Transverse colon (tissue), 4 donors: Measurements from ENCODE around the gene HCFC1. TPM values are rescaled to one million over a fixed set of nuclear protein-coding genes. Genes with fewer than 3 reads are reported as not detected.

ENCODE experiments used
- DNase-seq: peaks from one replicate; pipeline ENCODE4 v3.0.0-alpha.2; 2019
- H3K27ac ChIP-seq, 4 donors: fragments of 200-600 bp; sonication (generic); 2 replicates each; pipeline ENCODE4 v1.5.1; 2016 to 2018; ENCODE audit warnings: inconsistent platforms in 4 of 4
- H3K27me3 ChIP-seq: fragments of 200-600 bp; sonication (generic); 2 replicates; pipeline ENCODE4 v1.5.1; 2017; ENCODE audit warnings: inconsistent platforms
- H3K36me3 ChIP-seq, 4 donors: fragments of 200-600 bp; sonication (generic); 2 replicates each; pipeline ENCODE4 v1.5.1; 2017 to 2019; ENCODE audit warnings: inconsistent platforms in 4 of 4
- H3K4me1 ChIP-seq, 4 donors: fragments of 200-600 bp; sonication (generic); 2 replicates each; pipeline ENCODE4 v1.5.1; 2017 to 2020; ENCODE audit warnings: inconsistent platforms in 4 of 4
- H3K4me3 ChIP-seq, 4 donors: fragments of 200-600 bp; sonication (generic); 1 replicate in 1 of 4; 2 replicates in 3 of 4; pipeline versions ENCODE4 v1.5.1 to v1.6.1; 2017 to 2019; ENCODE audit warnings: inconsistent platforms in 4 of 4
- H3K9me3 ChIP-seq, 2 donors: fragments of 200-600 bp; sonication (generic); 2 replicates each; pipeline ENCODE4 v1.5.1; 2017 to 2019; ENCODE audit warnings: inconsistent platforms in 2 of 2
- EP300 ChIP-seq: sonication (generic); formaldehyde crosslinking; IDR thresholded peaks from one replicate; pipeline ENCODE4 v1.6.1; 2017; ENCODE audit warnings: antibody characterized with exemption, low read depth
- POLR2A ChIP-seq: fragments of 450-650 bp; IDR thresholded peaks from one replicate; pipeline ENCODE4 v1.6.1; 2016; ENCODE audit warnings: antibody characterized with exemption, mild to moderate bottlenecking, moderate library complexity
- POLR2AphosphoS5 ChIP-seq, 3 donors: sonication (generic); formaldehyde crosslinking; IDR thresholded peaks; one replicate each; pipeline ENCODE4 v1.6.1; 2016; ENCODE audit warnings: antibody characterized with exemption in 3 of 3
- WGBS, 2 donors: methylation state at CpG; one replicate each; pipeline ENCODE4 v1.1.5; 2018; ENCODE audit warnings: low coverage in 1 of 2; 5-methylcytosine and 5-hydroxymethylcytosine counted together
- in situ Hi-C, 4 donors: fragments of 200-750 bp; cut with MboI; loops; one replicate each; pipeline versions ENCODE4 v1.15.0 to v1.15.1; 2017; ENCODE audit warnings: low sequenced_read_pairs in 3 of 4, low pct_ligation_motif_present in 1 of 4, low pct_unique_long_range_greater_than_20kb in 1 of 4
- intact Hi-C: fragments of 100-400 bp; cut with DNase I; formaldehyde crosslinking; loops from one replicate; pipeline ENCODE4 v1.15.1; 2023; ENCODE audit warnings: low total_unique reads
- total RNA-seq, 4 donors: library from RNA; depleted of rRNA; stranded (reverse); fragments of >200 nt; gene quantifications; one replicate each; pipeline ENCODE4 v1.1.0, GENCODE V29; 2016
- TF ChIP-seq, protein P1 (sequence below), 5 experiments: fragments of 200-600 bp in 3 of 5; fragments of 450-650 bp in 2 of 5; sonication (generic) in 3 of 5; IDR thresholded peaks; 1 replicate in 2 of 5; 2 replicates in 3 of 5; pipeline ENCODE4 v1.5.1; 2016 to 2017; ENCODE audit warnings: antibody characterized with exemption in 5 of 5, inconsistent platforms in 3 of 5, mild to moderate bottlenecking in 2 of 5, moderate library complexity in 1 of 5

Gene HCFC1
- total RNA-seq, 4 donors from 2014 or later = 34.0 to 68.5 (median 49.8) TPM

DNA sequence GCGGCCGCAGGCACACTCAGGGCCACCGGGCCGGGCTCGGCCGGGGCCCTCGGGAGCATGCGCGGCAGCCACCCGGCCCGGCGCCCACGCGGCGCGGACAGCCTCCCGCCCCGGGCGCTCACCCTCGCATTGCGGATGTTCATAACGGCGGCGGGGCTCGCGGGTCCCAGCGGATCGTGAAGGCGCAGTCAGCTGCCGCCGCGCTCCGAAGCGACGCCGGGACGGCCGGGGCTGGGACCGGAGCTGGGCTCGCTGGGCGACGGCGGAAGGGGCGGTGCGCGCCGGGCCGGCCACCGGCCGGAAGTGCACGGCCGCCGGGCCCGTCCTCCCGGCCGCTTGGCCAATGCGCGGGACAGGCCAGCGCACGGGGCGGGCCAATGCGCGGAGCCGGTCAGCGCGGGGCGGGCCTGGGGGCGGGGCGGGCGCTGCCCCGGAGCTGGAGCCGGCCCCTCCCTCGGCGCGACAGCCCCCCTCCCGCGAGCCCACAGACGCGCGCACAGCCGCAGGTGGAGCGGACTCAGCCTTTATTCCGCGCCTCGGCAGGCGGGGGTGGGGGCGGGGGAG is 36.8 kb downstream of the HCFC1 start, which contains the start of gene NAA10:
Gene NAA10, minus strand, starts transcription at position 276 of the 564 bp plus-strand sequence. Its CDS starts 133 bp downstream, at position 143.
- Histone ChIP-seq H3K36me3 (no peaks in the 10 kb centered on the region), H3K27ac (peak within 1 kb of the TSS; percentile 68 to 87 (median 72)), H3K4me1 (peaks cover 3 to 15% (median 9%) of the 10 kb centered on the region in 4 donors), H3K4me3 (peak within 1 kb of the TSS; percentile 50 to 88 (median 75)), H3K9me3 (no peaks in the 10 kb centered on the region), H3K27me3 (no peaks in the 10 kb centered on the region)
- 52% methylated on average over 29 of the region's 87 CpGs; no CpG with 5 or more reads in 1 of the 2 donors for WGBS, 2 donors
- TF ChIP-seq POLR2AphosphoS5 (IDR thresholded peaks at IDR 0.05) = peak in 2 of 3 donors; percentile 15 to 49
- no peak for TF ChIP-seq EP300
- no peak for TF ChIP-seq POLR2A
- TF ChIP-seq, protein P1, sequence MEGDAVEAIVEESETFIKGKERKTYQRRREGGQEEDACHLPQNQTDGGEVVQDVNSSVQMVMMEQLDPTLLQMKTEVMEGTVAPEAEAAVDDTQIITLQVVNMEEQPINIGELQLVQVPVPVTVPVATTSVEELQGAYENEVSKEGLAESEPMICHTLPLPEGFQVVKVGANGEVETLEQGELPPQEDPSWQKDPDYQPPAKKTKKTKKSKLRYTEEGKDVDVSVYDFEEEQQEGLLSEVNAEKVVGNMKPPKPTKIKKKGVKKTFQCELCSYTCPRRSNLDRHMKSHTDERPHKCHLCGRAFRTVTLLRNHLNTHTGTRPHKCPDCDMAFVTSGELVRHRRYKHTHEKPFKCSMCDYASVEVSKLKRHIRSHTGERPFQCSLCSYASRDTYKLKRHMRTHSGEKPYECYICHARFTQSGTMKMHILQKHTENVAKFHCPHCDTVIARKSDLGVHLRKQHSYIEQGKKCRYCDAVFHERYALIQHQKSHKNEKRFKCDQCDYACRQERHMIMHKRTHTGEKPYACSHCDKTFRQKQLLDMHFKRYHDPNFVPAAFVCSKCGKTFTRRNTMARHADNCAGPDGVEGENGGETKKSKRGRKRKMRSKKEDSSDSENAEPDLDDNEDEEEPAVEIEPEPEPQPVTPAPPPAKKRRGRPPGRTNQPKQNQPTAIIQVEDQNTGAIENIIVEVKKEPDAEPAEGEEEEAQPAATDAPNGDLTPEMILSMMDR (IDR thresholded peaks at IDR 0.05) = no peak
- in situ Hi-C loops (loop anchor here in 1 of 4 donors (25.0 kb wide), 2 partner anchors 148 to 973 kb away; partner anchors contain the start of genes IDH3G, SRPK3 and SSR4), intact Hi-C loops (no loop called here)
- DNase-seq = peak; percentile 81

DNA sequence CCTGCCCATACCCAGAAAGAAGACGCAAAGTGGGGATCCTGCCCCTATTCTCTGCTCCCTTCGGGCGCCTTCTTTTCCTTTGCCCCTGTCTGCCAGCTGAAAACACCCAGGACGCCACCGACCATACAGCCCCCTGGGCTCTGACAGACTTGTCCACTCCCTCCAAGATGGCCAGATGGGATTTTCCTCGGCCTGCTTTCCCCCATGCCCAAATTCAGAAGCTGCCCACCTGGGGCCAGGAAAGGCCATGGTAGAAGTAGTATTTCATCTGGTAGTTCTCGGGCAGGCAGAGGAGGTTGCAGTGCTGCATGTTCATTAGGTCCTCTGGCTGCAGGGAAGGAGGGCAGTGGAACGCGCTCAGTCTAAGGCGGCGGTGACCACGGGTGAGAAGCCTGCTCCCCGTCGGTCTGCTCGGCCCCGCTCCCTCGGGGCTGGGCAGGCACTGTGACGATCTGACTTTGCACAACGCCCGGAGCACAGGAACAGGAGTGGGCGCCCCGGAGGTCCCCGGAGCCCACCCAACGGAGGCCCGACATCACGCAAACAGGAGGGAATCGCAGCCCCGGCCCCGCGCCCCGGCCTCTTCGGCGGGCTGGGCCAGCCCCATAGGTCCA is 37.4 kb downstream of the HCFC1 start:
- H3K4me1 ChIP-seq = peaks cover 3 to 19% (median 10%) of the 10 kb centered on the region in 4 donors
- H3K4me3 ChIP-seq = peak overlapping the region; percentile 50 to 88 (median 75)
- intact Hi-C loops (no loop called here), in situ Hi-C loops (loop anchor here in 1 of 4 donors (25.0 kb wide), 2 partner anchors 147 to 972 kb away; partner anchors contain the start of genes IDH3G, SRPK3 and SSR4)
- no peaks in the 10 kb centered on the region for H3K36me3 ChIP-seq
- no peaks in the 10 kb centered on the region for H3K27me3 ChIP-seq
- DNase-seq = no peak
- no peaks in the 10 kb centered on the region for H3K9me3 ChIP-seq
- WGBS, 2 donors = 30 to 34% methylated on average over 2 to 19 of the region's 33 CpGs
- H3K27ac ChIP-seq = peak overlapping the region; percentile 68 to 87 (median 72)
- TF ChIP-seq POLR2AphosphoS5 (IDR thresholded peaks at IDR 0.05) (no peak), POLR2A (no peak), EP300 (no peak)
- TF ChIP-seq, protein P1 (IDR thresholded peaks at IDR 0.05) = no peak

DNA sequence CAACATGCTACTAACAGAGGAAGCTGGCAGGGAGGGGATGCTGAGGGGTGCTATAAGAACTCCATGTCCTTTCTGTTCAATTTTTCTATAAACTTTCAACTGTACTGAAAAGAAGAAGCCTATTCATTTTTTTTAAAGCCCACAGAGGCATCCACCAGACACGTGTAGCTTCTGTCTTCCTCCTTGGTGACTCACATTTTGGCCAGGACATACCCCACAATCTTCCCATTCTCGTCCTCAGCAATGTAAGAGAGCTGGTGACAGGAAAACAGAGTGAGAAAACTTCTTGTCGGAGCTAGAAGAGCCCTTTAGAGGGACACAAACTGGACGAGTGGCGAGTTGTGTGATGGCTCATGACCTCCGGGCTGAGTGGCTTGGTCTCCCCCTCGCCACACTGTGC is 37.9 kb downstream of the HCFC1 start:
- in situ Hi-C loops = loop anchor here in 1 of 4 donors (25.0 kb wide), 2 partner anchors 146 to 971 kb away; partner anchors contain the start of genes IDH3G, SRPK3 and SSR4
- TF ChIP-seq POLR2AphosphoS5 (IDR thresholded peaks at IDR 0.05) = no peak
- TF ChIP-seq, protein P1 (IDR thresholded peaks at IDR 0.05) = no peak
- WGBS, 2 donors = 33 to 43% methylated on average over 3 to 7 of the region's 7 CpGs
- Histone ChIP-seq H3K27ac (peak overlapping the region in 3 of 4 donors; percentile 68 to 87 (median 73)), H3K36me3 (no peaks in the 10 kb centered on the region), H3K4me1 (peaks cover 3 to 24% (median 15%) of the 10 kb centered on the region in 4 donors), H3K4me3 (peak overlapping the region in 3 of 4 donors; percentile 70 to 88 (median 80)), H3K9me3 (no peaks in the 10 kb centered on the region), H3K27me3 (no peaks in the 10 kb centered on the region)
- DNase-seq = no peak
- intact Hi-C loops = no loop called here

DNA sequence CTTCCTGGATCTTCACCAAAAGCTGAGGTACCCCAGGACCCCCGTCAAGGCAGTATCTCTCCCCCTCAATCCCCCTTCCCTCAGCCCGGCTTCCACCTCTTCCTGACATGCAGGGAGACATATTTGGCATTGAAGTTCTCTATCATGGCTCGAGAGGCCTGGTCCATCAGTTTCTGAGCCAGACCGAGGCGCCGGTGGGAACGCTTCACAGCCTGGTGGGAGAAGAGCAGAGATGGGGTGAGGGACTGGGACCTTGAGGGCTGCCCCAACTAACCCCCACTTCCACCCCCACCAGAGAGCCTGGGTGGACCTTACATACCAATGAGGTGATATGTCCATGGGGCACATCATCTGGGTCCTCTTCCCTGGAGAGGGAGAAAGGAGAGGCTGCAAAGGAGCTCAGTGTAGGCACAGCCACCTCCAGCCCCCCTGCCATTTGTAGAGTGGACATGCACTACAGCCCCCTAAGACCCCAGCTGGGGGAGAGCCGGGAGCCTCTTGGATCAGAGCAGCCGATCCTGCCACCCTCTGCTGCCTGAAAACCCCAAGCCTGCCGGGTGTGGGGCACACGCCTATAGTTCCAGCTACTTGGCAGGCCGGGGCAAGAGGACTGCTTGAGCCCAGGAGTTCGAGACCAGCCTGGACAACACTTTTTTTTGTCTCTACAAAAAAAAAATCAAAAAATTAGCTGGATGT is 39.2 kb downstream of the HCFC1 start:
- DNase-seq = no peak

More for the DNA sequence above, 39.2 kb downstream of the HCFC1 start:
- TF ChIP-seq EP300 (no peak), POLR2AphosphoS5 (IDR thresholded peaks at IDR 0.05) (no peak), POLR2A (no peak)
- TF ChIP-seq, protein P1 (IDR thresholded peaks at IDR 0.05) = no peak
- Histone ChIP-seq H3K9me3 (no peaks in the 10 kb centered on the region), H3K27me3 (no peaks in the 10 kb centered on the region), H3K4me3 (no peak overlapping the region), H3K27ac (no peak overlapping the region), H3K4me1 (peaks cover 4 to 26% (median 19%) of the 10 kb centered on the region in 4 donors), H3K36me3 (no peaks in the 10 kb centered on the region)
- intact Hi-C loops (no loop called here), in situ Hi-C loops (loop anchor here in 1 of 4 donors (25.0 kb wide), 2 partner anchors 145 to 970 kb away; partner anchors contain the start of genes IDH3G, SRPK3 and SSR4)
- WGBS, 2 donors = 90% methylated on average over 13 of the region's 13 CpGs; no CpG with 5 or more reads in 1 of the 2 donors
